Measurements from ENCODE around the gene HOXC6. TPM values are rescaled to one million over a fixed set of nuclear protein-coding genes. Genes with fewer than 3 reads are reported as not detected.

HOXC6 gene
- total and polyA plus RNA-seq, 9 of the 15 experiments (the other 6 are each of a cell fraction or from before 2014, with no cell fraction given), result 0.06 to 4.0 (median 1.4) TPM

DNA sequence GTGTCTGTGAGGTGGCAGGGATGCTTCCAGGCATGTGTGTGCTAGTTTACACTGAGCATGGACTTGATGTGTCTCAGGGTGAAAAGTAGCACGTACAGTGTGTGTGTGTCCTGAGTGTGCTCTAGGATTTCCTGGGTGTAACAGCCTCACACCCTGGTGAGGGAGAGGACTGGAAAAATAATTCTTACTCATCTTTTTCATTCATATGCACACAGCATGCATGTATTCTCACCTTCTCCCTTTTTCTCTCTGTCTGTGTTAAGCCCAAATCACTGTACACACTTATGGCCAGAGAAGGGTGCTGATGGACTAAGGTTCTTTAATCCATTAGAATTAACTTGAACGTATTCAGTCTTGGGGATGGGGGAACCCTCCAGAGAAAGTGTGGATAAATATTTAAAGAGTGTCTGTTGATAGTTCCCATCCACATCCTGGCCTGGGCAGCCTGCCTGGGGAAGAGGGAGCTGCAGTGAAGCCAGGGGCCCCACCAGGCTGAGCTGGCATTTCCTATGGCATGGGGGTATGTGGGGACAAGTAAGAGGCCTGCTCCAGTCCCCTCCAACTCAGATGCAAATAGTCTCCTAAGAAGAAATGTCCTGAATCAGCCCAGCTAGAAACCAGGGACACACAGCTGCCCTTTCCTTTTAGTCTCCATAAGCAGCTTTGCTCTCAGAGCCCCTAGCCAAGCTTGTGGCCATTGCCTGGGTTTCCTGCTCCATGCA, 20.5 kb upstream of the HOXC6 start (continued):
- no peak for TF ChIP-seq ZNF561 (CRISPR knock-in tag; conservative IDR thresholded peaks at IDR 0.05)
- TF ChIP-seq, protein P1, sequence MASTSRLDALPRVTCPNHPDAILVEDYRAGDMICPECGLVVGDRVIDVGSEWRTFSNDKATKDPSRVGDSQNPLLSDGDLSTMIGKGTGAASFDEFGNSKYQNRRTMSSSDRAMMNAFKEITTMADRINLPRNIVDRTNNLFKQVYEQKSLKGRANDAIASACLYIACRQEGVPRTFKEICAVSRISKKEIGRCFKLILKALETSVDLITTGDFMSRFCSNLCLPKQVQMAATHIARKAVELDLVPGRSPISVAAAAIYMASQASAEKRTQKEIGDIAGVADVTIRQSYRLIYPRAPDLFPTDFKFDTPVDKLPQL (IDR thresholded peaks at IDR 0.05; ENCODE audit: extremely low read depth, insufficient read length), result no peak
- no peak for TF ChIP-seq CSDE1 (IDR thresholded peaks at IDR 0.05)

DNA sequence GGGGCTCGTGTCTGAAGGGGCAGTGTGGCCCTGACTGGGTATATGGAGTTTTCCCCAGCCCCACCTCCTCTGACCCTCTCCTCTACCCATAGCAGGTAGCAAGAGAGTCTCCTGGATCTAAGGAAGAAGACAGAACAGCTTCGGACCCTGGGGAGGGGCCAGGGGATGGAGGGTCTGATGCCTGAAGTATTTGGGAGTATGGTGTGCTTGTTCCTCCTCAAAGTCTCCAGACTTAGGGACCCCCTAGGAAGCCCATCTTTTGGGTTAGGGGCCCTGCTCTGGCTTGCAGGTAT, 20.0 kb upstream of the HOXC6 start:
- DNase-seq (ENCODE audit: extremely low read depth in 1 of 4, low spot score in 3 of 4) (no peak), ATAC-seq (no peak), FAIRE-seq (no peak)
- Histone ChIP-seq H3K9ac (ENCODE audit: insufficient read depth in 1 of 2, low read depth in 2 of 2, low read length in 2 of 2) (no peak overlapping the region), H3K4me3 (no peak overlapping the region), H3K9me3 (replicated peaks; ENCODE audit: control insufficient read depth, insufficient read depth, low read depth, low read length) (no peaks in the 10 kb centered on the region), H3K27ac (ENCODE audit: extremely low read depth, low read depth, low read length) (no peak overlapping the region), H3K27me3 (ENCODE audit: control insufficient read depth in 2 of 2, insufficient read depth in 2 of 2, low read length in 2 of 2) (no peaks in the 10 kb centered on the region), H3K4me2 (ENCODE audit: insufficient read depth, low read length) (no peak overlapping the region), H4K20me1 (replicated peaks; ENCODE audit: control insufficient read depth, insufficient read depth, low read length) (no peaks in the 10 kb centered on the region; the same call in 1 of the 2 replicates), H3K79me2 (ENCODE audit: control insufficient read depth, insufficient read depth, low read length) (no peaks in the 10 kb centered on the region; the same call in 2 of the 3 replicates), H3K36me3 (ENCODE audit: control insufficient read depth, insufficient read depth, low read length) (no peaks in the 10 kb centered on the region), H3K4me1 (replicated peaks in 1 of 2; ENCODE audit: control insufficient read depth in 2 of 2, insufficient read depth in 2 of 2, low read length in 2 of 2) (peaks cover 22 to 38% of the 10 kb centered on the region in 2 experiments), H2AFZ (ENCODE audit: low read depth, low read length) (no peak overlapping the region), H3K9me1 (ENCODE audit: control insufficient read depth, insufficient read depth, low read length) (no peaks in the 10 kb centered on the region)
- CTCF ChIA-PET (ENCODE audit: low intra/inter-chr PET ratio), result interaction anchor here (1.0 kb wide), 1 partner anchor 209 kb away, joined by 3 read pairs; no protein-coding TSS in a partner anchor
- BruUV-seq (replicated peaks), result no TSS peak
- TF ChIP-seq HCFC1 (IDR thresholded peaks at IDR 0.05; ENCODE audit: low read depth, low read length) (no peak), ZFP30 (CRISPR knock-in tag; IDR thresholded peaks at IDR 0.05; ENCODE audit: borderline replicate concordance) (no peak), ZNF780A (CRISPR knock-in tag; IDR thresholded peaks at IDR 0.05) (no peak), SMAD4 (CRISPR knock-in tag; conservative IDR thresholded peaks at IDR 0.05) (no peak), NFXL1 (CRISPR knock-in tag; IDR thresholded peaks at IDR 0.05) (no peak)
- in situ Hi-C loops (cut with MboI), result no loop called here
- whole genome bisulfite sequencing (ENCODE audit: insufficient coverage, low coverage, missing lambda C conversion rate), result 52% methylated on average over 2 of the region's 2 CpGs
- POLR2A ChIA-PET, result interaction anchor here (0.6 to 1.5 kb wide), 6 partner anchors 9 to 1823 kb away, joined by 3 to 8 read pairs (median 4); no protein-coding TSS in a partner anchor
- intact Hi-C loops (cut with micrococcal nuclease), result no loop called here
